Gastroesophageal sphincter (tissue), 3 donors: ENCODE data around the gene CDK10.

Source experiments
- POLR2A ChIP-seq, 2 donors: fragments of 450-650 bp; IDR thresholded peaks; one replicate each; pipeline ENCODE4 v1.6.1; 2017; ENCODE audit warnings: antibody characterized with exemption in 2 of 2, mild to moderate bottlenecking in 2 of 2, moderate library complexity in 1 of 2
- POLR2AphosphoS5 ChIP-seq: sonication (generic); formaldehyde crosslinking; IDR thresholded peaks from one replicate; pipeline ENCODE4 v1.6.1; 2017; ENCODE audit warnings: antibody characterized with exemption
- TF ChIP-seq, protein P1 (sequence below), 4 experiments: fragments of 200-600 bp in 2 of 4; fragments of 450-650 bp in 2 of 4; sonication (generic) in 1 of 4; IDR thresholded peaks; one replicate each; pipeline ENCODE4 v1.5.1; 2017 to 2019; ENCODE audit warnings: antibody characterized with exemption in 4 of 4, mild to moderate bottlenecking in 2 of 4, moderate library complexity in 2 of 4

DNA sequence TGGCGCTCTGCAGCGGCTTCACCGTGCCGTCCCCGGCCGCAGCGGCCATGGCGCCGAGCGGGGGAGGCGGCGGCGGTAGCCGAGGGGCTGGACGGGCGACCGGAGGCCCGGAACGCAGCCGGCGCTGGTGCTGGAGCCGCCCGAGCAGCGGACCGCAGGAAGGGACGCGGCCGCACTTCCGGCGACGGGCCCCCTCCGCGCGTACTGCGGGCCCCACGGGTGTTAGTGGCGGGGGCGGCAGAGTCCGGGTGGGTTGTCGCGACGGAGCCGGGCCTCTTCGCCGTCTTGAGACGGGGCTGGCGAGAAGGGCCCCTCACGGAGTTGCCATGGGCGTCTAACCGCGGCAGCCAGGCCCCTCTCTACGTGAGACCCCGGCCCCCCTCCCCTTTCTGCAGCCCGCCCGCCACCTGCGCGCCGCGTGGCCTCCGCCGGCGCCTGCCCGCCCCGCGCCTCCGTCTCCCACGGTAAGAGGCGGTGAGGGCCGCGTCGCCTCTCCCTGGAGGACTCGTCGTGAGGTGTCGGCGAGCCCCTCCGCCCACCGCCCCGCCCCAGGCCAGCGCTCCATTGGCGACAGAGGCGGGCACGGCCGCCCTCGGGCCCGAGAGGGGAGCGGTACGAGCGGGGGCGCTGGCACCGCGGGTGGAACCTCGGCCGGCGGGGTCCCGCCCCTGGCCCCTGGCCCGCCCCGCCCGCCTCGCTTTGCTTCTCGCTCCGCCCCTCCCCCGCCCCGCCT, 34.5 kb downstream of the CDK10 start, which contains the start of the genes VPS9D1 and ZNF276:
- TF ChIP-seq, protein P1, sequence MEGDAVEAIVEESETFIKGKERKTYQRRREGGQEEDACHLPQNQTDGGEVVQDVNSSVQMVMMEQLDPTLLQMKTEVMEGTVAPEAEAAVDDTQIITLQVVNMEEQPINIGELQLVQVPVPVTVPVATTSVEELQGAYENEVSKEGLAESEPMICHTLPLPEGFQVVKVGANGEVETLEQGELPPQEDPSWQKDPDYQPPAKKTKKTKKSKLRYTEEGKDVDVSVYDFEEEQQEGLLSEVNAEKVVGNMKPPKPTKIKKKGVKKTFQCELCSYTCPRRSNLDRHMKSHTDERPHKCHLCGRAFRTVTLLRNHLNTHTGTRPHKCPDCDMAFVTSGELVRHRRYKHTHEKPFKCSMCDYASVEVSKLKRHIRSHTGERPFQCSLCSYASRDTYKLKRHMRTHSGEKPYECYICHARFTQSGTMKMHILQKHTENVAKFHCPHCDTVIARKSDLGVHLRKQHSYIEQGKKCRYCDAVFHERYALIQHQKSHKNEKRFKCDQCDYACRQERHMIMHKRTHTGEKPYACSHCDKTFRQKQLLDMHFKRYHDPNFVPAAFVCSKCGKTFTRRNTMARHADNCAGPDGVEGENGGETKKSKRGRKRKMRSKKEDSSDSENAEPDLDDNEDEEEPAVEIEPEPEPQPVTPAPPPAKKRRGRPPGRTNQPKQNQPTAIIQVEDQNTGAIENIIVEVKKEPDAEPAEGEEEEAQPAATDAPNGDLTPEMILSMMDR (IDR thresholded peaks at IDR 0.05) = no peak
- TF ChIP-seq POLR2A (IDR thresholded peaks at IDR 0.05) (peak; percentile 57), POLR2AphosphoS5 (peak; percentile 72)
